ENCODE measurements around the gene TMEM9.

DNA sequence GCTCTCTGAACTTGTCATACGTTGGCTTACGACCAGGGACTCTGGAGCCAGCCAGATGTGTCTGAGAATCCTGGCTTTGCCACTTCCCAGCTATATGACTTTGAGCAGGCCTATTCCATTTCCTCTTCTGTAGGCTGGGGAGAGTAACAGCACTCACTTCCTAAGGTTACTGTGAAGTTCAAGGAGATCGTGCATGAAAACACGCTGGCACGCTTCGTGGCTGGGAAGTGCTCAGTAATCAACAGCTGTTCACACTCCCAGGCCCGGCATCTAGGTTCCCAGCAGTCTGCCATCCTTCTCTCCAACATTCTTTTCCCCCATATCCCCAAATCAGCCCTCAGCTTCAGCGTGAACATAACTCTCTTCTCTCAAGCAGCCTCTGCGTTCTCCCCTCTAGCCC is 29.3 kb downstream of the TMEM9 start:
- TF ChIP-seq, protein P1, sequence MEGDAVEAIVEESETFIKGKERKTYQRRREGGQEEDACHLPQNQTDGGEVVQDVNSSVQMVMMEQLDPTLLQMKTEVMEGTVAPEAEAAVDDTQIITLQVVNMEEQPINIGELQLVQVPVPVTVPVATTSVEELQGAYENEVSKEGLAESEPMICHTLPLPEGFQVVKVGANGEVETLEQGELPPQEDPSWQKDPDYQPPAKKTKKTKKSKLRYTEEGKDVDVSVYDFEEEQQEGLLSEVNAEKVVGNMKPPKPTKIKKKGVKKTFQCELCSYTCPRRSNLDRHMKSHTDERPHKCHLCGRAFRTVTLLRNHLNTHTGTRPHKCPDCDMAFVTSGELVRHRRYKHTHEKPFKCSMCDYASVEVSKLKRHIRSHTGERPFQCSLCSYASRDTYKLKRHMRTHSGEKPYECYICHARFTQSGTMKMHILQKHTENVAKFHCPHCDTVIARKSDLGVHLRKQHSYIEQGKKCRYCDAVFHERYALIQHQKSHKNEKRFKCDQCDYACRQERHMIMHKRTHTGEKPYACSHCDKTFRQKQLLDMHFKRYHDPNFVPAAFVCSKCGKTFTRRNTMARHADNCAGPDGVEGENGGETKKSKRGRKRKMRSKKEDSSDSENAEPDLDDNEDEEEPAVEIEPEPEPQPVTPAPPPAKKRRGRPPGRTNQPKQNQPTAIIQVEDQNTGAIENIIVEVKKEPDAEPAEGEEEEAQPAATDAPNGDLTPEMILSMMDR (IDR thresholded peaks at IDR 0.05; ENCODE audit: low read depth, low read length, missing input control) = no peak
- TF ChIP-seq EGR1 (IDR thresholded peaks at IDR 0.05; ENCODE audit: low read depth in 2 of 2) (no peak), GABPA (IDR thresholded peaks at IDR 0.05 in 1 of 2, conservative IDR thresholded peaks at IDR 0.05 in 1 of 2) (no peak), SP1 (IDR thresholded peaks at IDR 0.05) (no peak), RAD21 (IDR thresholded peaks at IDR 0.05) (no peak), TAF1 (conservative IDR thresholded peaks at IDR 0.05) (no peak), YY1 (IDR thresholded peaks at IDR 0.05) (no peak), HNF4A (conservative IDR thresholded peaks at IDR 0.05) (no peak), FOXA1 (IDR thresholded peaks at IDR 0.05) (no peak), JUND (IDR thresholded peaks at IDR 0.05) (no peak)
- TF ChIP-seq, protein P2, sequence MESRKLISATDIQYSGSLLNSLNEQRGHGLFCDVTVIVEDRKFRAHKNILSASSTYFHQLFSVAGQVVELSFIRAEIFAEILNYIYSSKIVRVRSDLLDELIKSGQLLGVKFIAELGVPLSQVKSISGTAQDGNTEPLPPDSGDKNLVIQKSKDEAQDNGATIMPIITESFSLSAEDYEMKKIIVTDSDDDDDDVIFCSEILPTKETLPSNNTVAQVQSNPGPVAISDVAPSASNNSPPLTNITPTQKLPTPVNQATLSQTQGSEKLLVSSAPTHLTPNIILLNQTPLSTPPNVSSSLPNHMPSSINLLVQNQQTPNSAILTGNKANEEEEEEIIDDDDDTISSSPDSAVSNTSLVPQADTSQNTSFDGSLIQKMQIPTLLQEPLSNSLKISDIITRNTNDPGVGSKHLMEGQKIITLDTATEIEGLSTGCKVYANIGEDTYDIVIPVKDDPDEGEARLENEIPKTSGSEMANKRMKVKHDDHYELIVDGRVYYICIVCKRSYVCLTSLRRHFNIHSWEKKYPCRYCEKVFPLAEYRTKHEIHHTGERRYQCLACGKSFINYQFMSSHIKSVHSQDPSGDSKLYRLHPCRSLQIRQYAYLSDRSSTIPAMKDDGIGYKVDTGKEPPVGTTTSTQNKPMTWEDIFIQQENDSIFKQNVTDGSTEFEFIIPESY (IDR thresholded peaks at IDR 0.05) = no peak
- TF ChIP-seq, protein P3, sequence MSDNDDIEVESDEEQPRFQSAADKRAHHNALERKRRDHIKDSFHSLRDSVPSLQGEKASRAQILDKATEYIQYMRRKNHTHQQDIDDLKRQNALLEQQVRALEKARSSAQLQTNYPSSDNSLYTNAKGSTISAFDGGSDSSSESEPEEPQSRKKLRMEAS (IDR thresholded peaks at IDR 0.05) = no peak
- TF ChIP-seq, protein P4, sequence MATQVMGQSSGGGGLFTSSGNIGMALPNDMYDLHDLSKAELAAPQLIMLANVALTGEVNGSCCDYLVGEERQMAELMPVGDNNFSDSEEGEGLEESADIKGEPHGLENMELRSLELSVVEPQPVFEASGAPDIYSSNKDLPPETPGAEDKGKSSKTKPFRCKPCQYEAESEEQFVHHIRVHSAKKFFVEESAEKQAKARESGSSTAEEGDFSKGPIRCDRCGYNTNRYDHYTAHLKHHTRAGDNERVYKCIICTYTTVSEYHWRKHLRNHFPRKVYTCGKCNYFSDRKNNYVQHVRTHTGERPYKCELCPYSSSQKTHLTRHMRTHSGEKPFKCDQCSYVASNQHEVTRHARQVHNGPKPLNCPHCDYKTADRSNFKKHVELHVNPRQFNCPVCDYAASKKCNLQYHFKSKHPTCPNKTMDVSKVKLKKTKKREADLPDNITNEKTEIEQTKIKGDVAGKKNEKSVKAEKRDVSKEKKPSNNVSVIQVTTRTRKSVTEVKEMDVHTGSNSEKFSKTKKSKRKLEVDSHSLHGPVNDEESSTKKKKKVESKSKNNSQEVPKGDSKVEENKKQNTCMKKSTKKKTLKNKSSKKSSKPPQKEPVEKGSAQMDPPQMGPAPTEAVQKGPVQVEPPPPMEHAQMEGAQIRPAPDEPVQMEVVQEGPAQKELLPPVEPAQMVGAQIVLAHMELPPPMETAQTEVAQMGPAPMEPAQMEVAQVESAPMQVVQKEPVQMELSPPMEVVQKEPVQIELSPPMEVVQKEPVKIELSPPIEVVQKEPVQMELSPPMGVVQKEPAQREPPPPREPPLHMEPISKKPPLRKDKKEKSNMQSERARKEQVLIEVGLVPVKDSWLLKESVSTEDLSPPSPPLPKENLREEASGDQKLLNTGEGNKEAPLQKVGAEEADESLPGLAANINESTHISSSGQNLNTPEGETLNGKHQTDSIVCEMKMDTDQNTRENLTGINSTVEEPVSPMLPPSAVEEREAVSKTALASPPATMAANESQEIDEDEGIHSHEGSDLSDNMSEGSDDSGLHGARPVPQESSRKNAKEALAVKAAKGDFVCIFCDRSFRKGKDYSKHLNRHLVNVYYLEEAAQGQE (IDR thresholded peaks at IDR 0.05) = no peak
- TF ChIP-seq, protein P5, sequence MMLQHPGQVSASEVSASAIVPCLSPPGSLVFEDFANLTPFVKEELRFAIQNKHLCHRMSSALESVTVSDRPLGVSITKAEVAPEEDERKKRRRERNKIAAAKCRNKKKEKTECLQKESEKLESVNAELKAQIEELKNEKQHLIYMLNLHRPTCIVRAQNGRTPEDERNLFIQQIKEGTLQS (IDR thresholded peaks at IDR 0.05) = no peak

Measured in liver (tissue), 3 donors.